IPS-NIHi11 (cell line): Measurements from ENCODE around the gene AKAP4.
A peak's percentile ranks its signal among the peaks of the same experiment; 100 is the strongest.

Experiments
- DNase-seq: peaks from one replicate; pipeline ENCODE4 v3.0.0; 2012; ENCODE audit warnings: mixed read lengths, low spot score

Gene AKAP4

GRCh38 chrX:50200907-50201306 is at the start of gene AKAP4:
Gene AKAP4 (minus strand): TSS chrX:50201007. CDS start chrX:50200889, 118 bp downstream.
- DNase-seq = no peak

- peak; percentile 25 for DNase-seq
Observed at GRCh38 chrX:50211510-50211909, 10.7 kb upstream of the AKAP4 start.

- DNase-seq = no peak
Observed at GRCh38 chrX:50206753-50207152, 5.9 kb upstream of the AKAP4 start.

- DNase-seq = peak; percentile 58
Observed at GRCh38 chrX:50204364-50204899, 3.6 kb upstream of the AKAP4 start, which contains the start of gene CCNB3. Gene CCNB3 (plus strand): TSS chrX:50204765. CDS start chrX:50285164, 80,399 bp downstream.

GRCh38 chrX:50202539-50202938 is 1.7 kb upstream of the AKAP4 start:
- no peak for DNase-seq

- DNase-seq = no peak
Observed at GRCh38 chrX:50198348-50198747, 2.5 kb downstream of the AKAP4 start.

- DNase-seq = no peak
Observed at GRCh38 chrX:50188859-50189600, 11.8 kb downstream of the AKAP4 start.

GRCh38 chrX:50183891-50184290 is 16.9 kb downstream of the AKAP4 start:
- DNase-seq = no peak

GRCh38 chrX:50180073-50180940 is 20.5 kb downstream of the AKAP4 start:
- peak; percentile 35 for DNase-seq

GRCh38 chrX:50169717-50170116 is 31.1 kb downstream of the AKAP4 start:
- DNase-seq = no peak

- no peak for DNase-seq
Observed at GRCh38 chrX:50168241-50168687, 32.5 kb downstream of the AKAP4 start.

- DNase-seq = no peak
Observed at GRCh38 chrX:50167366-50167765, 33.4 kb downstream of the AKAP4 start.

GRCh38 chrX:50165727-50166126 is 35.1 kb downstream of the AKAP4 start:
- no peak for DNase-seq

GRCh38 chrX:50161127-50161526 is 39.7 kb downstream of the AKAP4 start:
- no peak for DNase-seq

- no peak for DNase-seq
Observed at GRCh38 chrX:50158593-50158992, 42.2 kb downstream of the AKAP4 start.

GRCh38 chrX:50157545-50158135 is 43.2 kb downstream of the AKAP4 start:
- DNase-seq = no peak

GRCh38 chrX:50154429-50154828 is 46.4 kb downstream of the AKAP4 start:
- no peak for DNase-seq

GRCh38 chrX:50152456-50152855 is 48.4 kb downstream of the AKAP4 start:
- DNase-seq = no peak

- DNase-seq = no peak
Observed at GRCh38 chrX:50147972-50148371, 52.8 kb downstream of the AKAP4 start.
